Stimulated activated CD8-positive, alpha-beta memory T cell treated with anti-CD3 and anti-CD28 coated beads, Interleukin-15, amount 100 ng/mL, for 48 hours (primary cell): ENCODE data around the gene NT5C3B.
"Not testable (repeated sequence)": the region's sequence is repeated elsewhere in the genome, so short reads cannot be mapped to it uniquely, and the experiment has no call there.

Source experiments
- DNase-seq, 2 donors: peaks; one replicate each; pipeline ENCODE4 v3.0.0-alpha.2; 2020; ENCODE audit warnings: low read depth in 2 of 2

Gene NT5C3B

GRCh38 chr17:41784207-41784744 lies 51.8 kb downstream of the NT5C3B start:
- DNase-seq = no peak

GRCh38 chr17:41782142-41782541 lies 53.9 kb downstream of the NT5C3B start:
- no peak for DNase-seq

DNA sequence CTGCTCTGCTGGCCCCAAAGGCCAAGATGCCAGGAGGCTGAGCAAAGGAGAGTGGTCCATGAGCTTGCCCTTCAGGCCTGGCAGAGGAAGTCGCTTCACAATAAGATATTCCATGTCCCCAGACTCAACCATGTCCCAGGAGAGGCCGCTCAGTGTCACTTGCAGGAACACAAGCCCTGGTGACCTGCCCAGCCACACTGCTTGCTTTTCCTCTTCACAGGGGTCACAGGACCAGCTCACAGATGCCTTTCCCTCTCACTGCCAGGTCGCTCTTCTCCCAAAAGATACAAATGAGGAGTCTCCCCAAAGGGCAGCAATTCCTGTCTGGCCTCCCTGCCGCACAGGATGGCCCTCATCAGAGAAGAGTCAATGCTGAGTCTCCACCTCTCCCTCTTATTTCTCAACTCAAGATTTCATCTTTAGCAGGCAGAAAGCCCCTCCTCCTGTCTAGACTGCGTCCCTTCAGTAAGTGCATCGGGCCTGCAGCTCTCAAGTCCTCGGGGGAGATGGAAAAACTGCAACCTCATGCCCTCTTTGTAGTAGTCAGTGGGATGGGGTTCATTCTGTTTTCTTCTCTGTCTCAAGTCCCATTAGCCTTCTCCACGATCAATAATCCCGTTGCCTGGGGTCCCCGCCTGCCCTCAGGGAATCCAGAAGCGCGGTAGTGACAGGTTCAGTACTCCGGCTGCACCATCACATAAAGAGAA lies 54.5 kb downstream of the NT5C3B start:
- DNase-seq = no peak

DNA sequence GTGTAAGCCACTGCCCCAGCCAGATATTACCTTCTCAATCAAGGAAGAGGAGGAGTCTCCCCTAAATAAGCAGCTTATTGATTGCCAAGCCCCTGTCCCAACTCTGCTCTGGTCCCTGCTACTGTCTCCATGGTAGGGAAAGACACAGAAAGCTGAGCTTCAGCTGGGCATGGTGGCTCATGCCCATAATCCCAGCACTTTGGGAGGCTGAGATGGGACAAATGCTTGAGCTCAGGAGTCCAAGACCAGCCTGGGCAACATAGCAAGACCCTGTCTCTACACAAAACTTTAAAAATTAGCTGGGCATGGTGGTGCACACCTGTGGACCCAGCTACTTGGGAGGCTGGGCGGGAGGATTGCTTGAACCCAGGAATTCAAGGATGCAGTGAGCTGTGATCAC lies 56.1 kb downstream of the NT5C3B start:
- DNase-seq = no peak

- no peak for DNase-seq
Observed at GRCh38 chr17:41777574-41778188, 58.4 kb downstream of the NT5C3B start.

- no peak for DNase-seq
Observed at GRCh38 chr17:41777157-41777573, 58.9 kb downstream of the NT5C3B start.

DNA sequence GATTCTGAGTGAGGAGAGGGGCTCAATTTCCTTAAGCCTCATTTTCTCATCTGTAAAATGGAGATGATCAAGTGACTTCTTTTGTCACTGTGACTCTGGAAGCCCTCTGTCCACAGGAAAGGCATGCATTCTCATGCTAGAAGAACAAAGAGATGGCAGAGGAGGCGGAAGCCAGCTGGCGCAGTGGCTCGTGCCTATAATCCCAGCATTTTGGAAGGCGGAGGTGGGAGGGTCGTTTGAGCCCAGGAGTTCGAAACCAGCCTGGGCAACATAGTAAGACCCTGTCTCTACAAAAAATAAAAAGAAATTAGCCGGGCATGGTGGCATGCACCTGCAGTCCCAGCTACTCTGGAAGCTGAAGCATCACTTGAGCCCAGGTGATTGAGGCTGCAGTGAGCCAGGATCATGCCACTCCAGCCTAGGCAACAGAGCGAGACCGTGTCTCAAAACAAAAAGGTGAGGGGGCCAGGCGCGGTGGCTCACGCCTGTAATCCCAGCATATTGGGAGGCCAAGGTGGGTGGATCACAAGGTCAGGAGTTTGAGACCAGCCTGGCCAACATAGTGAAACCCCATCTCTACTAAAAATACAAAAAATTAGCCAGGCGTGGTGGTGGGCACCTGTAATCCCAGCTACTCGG lies 59.7 kb downstream of the NT5C3B start:
- not testable (repeated sequence) for DNase-seq

- no peak for DNase-seq
Observed at GRCh38 chr17:41775394-41776226, 60.4 kb downstream of the NT5C3B start.
